HepG2 (cell line): Measurements from ENCODE around the gene SCIN. TPM values are rescaled to one million over a fixed set of nuclear protein-coding genes. Genes with fewer than 3 reads are reported as not detected.

Source experiments
- ATAC-seq: fragments of 200-7000 bp; cut with Tn5 transposase; 3 replicates; pipeline ENCODE4 v1.9.1; 2020; ENCODE audit warnings: mild to moderate bottlenecking, moderate library complexity
- BruUV-seq: library from RNA; stranded (reverse); fragments of 400-500 nt; replicated peaks from 2 replicates; lab custom pipeline; 2021; lab: Mats Ljungman, UMichigan
- CTCF ChIA-PET: fragments of 300-600 bp; formaldehyde crosslinking; extraction: SDS; loops from one replicate; lab custom pipeline; 2021; ENCODE audit warnings: low total read pairs, inconsistent platforms, low intra/inter-chr PET ratio; lab: Yijun Ruan, JAX
- POLR2A ChIA-PET: fragments of 350-600 bp; sonication (Branson Sonifier 250); formaldehyde crosslinking; loops from one replicate; lab custom pipeline; 2020; ENCODE audit warnings: antibody characterized with exemption, inconsistent platforms; lab: Yijun Ruan, JAX
- DNase-seq: peaks from one replicate; pipeline ENCODE4 v3.0.0-alpha.2; 2015; ENCODE audit warnings: low spot score
- FAIRE-seq: peaks from 3 replicates; lab custom pipeline; 2011; peaks lifted over from hg19 to GRCh38; lab: Jason Lieb, UNC
- H2AFZ ChIP-seq: one replicate; pipeline ENCODE4 v1.6.1; 2011; ENCODE audit warnings: low read length, inconsistent platforms
- H3K27ac ChIP-seq: fragments of 300-600 bp; 3 replicates; pipeline ENCODE4 v1.8.0; 2011; ENCODE audit warnings: mixed run types, mild to moderate bottlenecking, mixed read lengths, low read length, inconsistent platforms; ENCODE audit not compliant: insufficient read depth; ENCODE audit errors: extremely low read length
- H3K27me3 ChIP-seq, 2 experiments: fragments of 200-600 bp in 1 of 2; 2 replicates in 1 of 2; 3 replicates in 1 of 2; pipeline versions ENCODE4 v1.6.0 to v1.8.0; 2011; ENCODE audit warnings: low read length in 2 of 2, mild to moderate bottlenecking in 2 of 2, moderate library complexity in 2 of 2, inconsistent platforms in 1 of 2; ENCODE audit not compliant: insufficient read depth in 2 of 2, control insufficient read depth in 1 of 2
- H3K36me3 ChIP-seq, 2 experiments: fragments of 200-600 bp in 1 of 2; replicated peaks in 1 of 2; 2 replicates in 1 of 2; 3 replicates in 1 of 2; pipeline versions ENCODE4 v1.5.1 to v1.8.0; 2011; ENCODE audit warnings: low read length in 2 of 2, inconsistent platforms in 1 of 2; ENCODE audit not compliant: insufficient read depth in 2 of 2, control insufficient read depth in 1 of 2
- H3K4me1 ChIP-seq: 2 replicates; pipeline ENCODE4 v1.5.1; 2012; ENCODE audit warnings: low read length, inconsistent platforms; ENCODE audit not compliant: insufficient read depth
- H3K4me2 ChIP-seq: 2 replicates; pipeline ENCODE4 v1.6.0; 2011; ENCODE audit warnings: low read depth, low read length, inconsistent platforms
- H3K4me3 ChIP-seq, 3 experiments: fragments of 200-600 bp in 1 of 3; sonication (generic), shearing (Covaris generic) in 1 of 3; replicated peaks in 1 of 3; 2 replicates each; pipeline ENCODE4 v1.5.1; 2011 to 2016; ENCODE audit warnings: low read length in 3 of 3, inconsistent platforms in 2 of 3, low read depth in 2 of 3, mild to moderate bottlenecking in 2 of 3, control low read depth in 1 of 3, mixed read lengths in 1 of 3; ENCODE audit not compliant: insufficient read depth in 1 of 3
- H3K79me2 ChIP-seq: one replicate; pipeline ENCODE4 v1.6.1; 2011; ENCODE audit warnings: low read length, inconsistent platforms; ENCODE audit not compliant: insufficient read depth
- H3K9ac ChIP-seq: 2 replicates; pipeline ENCODE4 v1.6.0; 2011; ENCODE audit warnings: mild to moderate bottlenecking, low read depth, low read length, inconsistent platforms; ENCODE audit not compliant: insufficient read depth
- H3K9me3 ChIP-seq: 2 replicates; pipeline ENCODE4 v1.5.1; 2012; ENCODE audit warnings: mild to moderate bottlenecking, low read length
- H4K20me1 ChIP-seq: 2 replicates; pipeline ENCODE4 v1.6.0; 2011; ENCODE audit warnings: inconsistent platforms, mild to moderate bottlenecking, low read length, moderate library complexity; ENCODE audit not compliant: insufficient read depth
- AHR ChIP-seq: IDR thresholded peaks from 2 replicates; pipeline ENCODE4 v1.6.1; 2018; ENCODE audit warnings: missing genetic modification reagents, missing compliant biosample characterization
- KLF13 ChIP-seq: sonication (generic); formaldehyde crosslinking; IDR thresholded peaks from 2 replicates; pipeline ENCODE4 v1.4.0; 2020; ENCODE audit warnings: mild to moderate bottlenecking, missing genetic modification reagents
- MXI1 ChIP-seq: IDR thresholded peaks from 3 replicates; pipeline ENCODE4 v1.6.1; 2012; ENCODE audit warnings: low read depth, low read length, inconsistent platforms, borderline replicate concordance
- NFE2L2 ChIP-seq: fragments of 150-350 bp; IDR thresholded peaks from 2 replicates; pipeline ENCODE4 v1.6.1; 2014; ENCODE audit warnings: low read length
- ZNF382 ChIP-seq: sonication (generic); formaldehyde crosslinking; IDR thresholded peaks from 2 replicates; pipeline ENCODE4 v1.5.0; 2020; ENCODE audit warnings: missing genetic modification reagents, mild to moderate bottlenecking, borderline replicate concordance
- ZNF552 ChIP-seq: sonication (generic); formaldehyde crosslinking; IDR thresholded peaks from 2 replicates; pipeline ENCODE4 v1.9.0; 2022; ENCODE audit warnings: missing genetic modification reagents, mild to moderate bottlenecking, borderline replicate concordance
- ZSCAN29 ChIP-seq: sonication (generic); formaldehyde crosslinking; conservative IDR thresholded peaks from 2 replicates; pipeline ENCODE4 v1.4.0; 2020; ENCODE audit warnings: mild to moderate bottlenecking, missing genetic modification reagents
- in situ Hi-C: cut with HindIII; loops from 2 replicates; pipeline ENCODE4 v1.10.0; 2017; ENCODE audit warnings: low pct_unique_long_range_greater_than_20kb; ENCODE audit not compliant: extremely low pct_ligation_motif_present
- intact Hi-C: fragments of 100-400 bp; cut with micrococcal nuclease; formaldehyde crosslinking; loops from one replicate; pipeline ENCODE4 v1.10.0; 2022; ENCODE audit not compliant: unreplicated experiment
- polyA plus RNA-seq, 8 experiments: library from polyadenylated mRNA; depleted of rRNA in 3 of 8; stranded (reverse) in 7 of 8; unstranded in 1 of 8; fragments of >200 nt; fragmentation: Illumina TruSeq in 4 of 8; extraction: Trizol in 4 of 8; gene quantifications; 2 replicates each; pipeline versions ENCODE4 v1.2.1 to v1.2.3, GENCODE V29; 2011 to 2016; ENCODE audit warnings: low read depth in 4 of 8, missing spikeins in 1 of 8, mixed read lengths in 1 of 8; ENCODE audit not compliant: insufficient read depth in 1 of 8
- total RNA-seq, 5 experiments: library from RNA; depleted of rRNA; stranded (reverse); fragments of >200 nt; fragmentation: Illumina TruSeq; extraction: Trizol; gene quantifications; 2 replicates each; pipeline ENCODE4 v1.2.3, GENCODE V29; 2016; ENCODE audit warnings: low read depth in 1 of 5
- TF ChIP-seq, protein P1 (sequence below): IDR thresholded peaks from 2 replicates; pipeline ENCODE4 v1.6.1; 2016; ENCODE audit warnings: low read depth, control low read depth
- TF ChIP-seq, protein P2 (sequence below): sonication (generic); formaldehyde crosslinking; IDR thresholded peaks from 2 replicates; pipeline ENCODE4 v1.9.0; 2021; ENCODE audit warnings: missing genetic modification reagents, mild to moderate bottlenecking, borderline replicate concordance
- TF ChIP-seq, protein P3 (sequence below): sonication (generic); formaldehyde crosslinking; IDR thresholded peaks from 2 replicates; pipeline ENCODE4 v1.4.0; 2020; ENCODE audit warnings: low read depth, mild to moderate bottlenecking, missing genetic modification reagents

The SCIN gene
- total and polyA plus RNA-seq, 2 of the 13 experiments (the other 11 are each of a cell fraction or from before 2014, with no cell fraction given): not detected

DNA sequence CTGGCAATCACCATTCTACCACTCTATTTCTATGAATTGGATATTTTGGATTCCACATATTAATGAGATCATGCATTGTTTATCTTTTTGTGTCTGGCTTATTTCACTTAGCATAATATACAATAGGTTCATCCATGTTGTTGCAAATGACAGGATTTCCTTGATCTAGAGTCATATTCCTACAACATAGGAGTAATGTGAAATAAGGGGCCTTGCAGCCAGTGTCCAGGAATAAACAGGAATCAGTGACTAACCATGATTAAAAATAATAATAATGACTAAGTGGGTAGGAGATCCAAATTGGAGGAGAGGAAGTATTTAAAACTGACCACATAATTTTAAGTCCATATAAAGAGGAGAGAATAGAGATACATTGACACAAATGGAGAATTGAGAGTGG is 49.9 kb downstream of the SCIN start:
- no peak for FAIRE-seq
- POLR2A ChIA-PET: no interaction called here
- in situ Hi-C loops: loop anchor here (10.0 kb wide), 1 partner anchor 96 kb away; no protein-coding TSS in a partner anchor

More for the DNA sequence above, 49.9 kb downstream of the SCIN start:
- DNase-seq (no peak), ATAC-seq (no peak)
- no peaks in the 10 kb centered on the region for H3K36me3 ChIP-seq
- H3K27me3 ChIP-seq: no peaks in the 10 kb centered on the region
- no peaks in the 10 kb centered on the region for H3K79me2 ChIP-seq
- CTCF ChIA-PET: no interaction called here
- H3K9ac ChIP-seq: no peak overlapping the region
- no peaks in the 10 kb centered on the region for H4K20me1 ChIP-seq
- no peaks in the 10 kb centered on the region for H3K4me1 ChIP-seq
- BruUV-seq: no TSS peak
- no peak overlapping the region for H3K4me2 ChIP-seq
- no peak overlapping the region for H2AFZ ChIP-seq
- no peak overlapping the region for H3K27ac ChIP-seq
- no peak for TF ChIP-seq AHR
- TF ChIP-seq ZNF552 (CRISPR knock-in tag): no peak
- TF ChIP-seq ZNF382 (CRISPR knock-in tag): no peak
- TF ChIP-seq ZSCAN29: no peak
- TF ChIP-seq MXI1: no peak
- no peak for TF ChIP-seq NFE2L2
- TF ChIP-seq, protein P1, sequence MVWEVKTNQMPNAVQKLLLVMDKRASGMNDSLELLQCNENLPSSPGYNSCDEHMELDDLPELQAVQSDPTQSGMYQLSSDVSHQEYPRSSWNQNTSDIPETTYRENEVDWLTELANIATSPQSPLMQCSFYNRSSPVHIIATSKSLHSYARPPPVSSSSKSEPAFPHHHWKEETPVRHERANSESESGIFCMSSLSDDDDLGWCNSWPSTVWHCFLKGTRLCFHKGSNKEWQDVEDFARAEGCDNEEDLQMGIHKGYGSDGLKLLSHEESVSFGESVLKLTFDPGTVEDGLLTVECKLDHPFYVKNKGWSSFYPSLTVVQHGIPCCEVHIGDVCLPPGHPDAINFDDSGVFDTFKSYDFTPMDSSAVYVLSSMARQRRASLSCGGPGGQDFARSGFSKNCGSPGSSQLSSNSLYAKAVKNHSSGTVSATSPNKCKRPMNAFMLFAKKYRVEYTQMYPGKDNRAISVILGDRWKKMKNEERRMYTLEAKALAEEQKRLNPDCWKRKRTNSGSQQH (CRISPR knock-in tag): no peak
- no peak for TF ChIP-seq KLF13 (CRISPR knock-in tag)
- TF ChIP-seq, protein P2, sequence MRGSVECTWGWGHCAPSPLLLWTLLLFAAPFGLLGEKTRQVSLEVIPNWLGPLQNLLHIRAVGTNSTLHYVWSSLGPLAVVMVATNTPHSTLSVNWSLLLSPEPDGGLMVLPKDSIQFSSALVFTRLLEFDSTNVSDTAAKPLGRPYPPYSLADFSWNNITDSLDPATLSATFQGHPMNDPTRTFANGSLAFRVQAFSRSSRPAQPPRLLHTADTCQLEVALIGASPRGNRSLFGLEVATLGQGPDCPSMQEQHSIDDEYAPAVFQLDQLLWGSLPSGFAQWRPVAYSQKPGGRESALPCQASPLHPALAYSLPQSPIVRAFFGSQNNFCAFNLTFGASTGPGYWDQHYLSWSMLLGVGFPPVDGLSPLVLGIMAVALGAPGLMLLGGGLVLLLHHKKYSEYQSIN (CRISPR knock-in tag): no peak
- TF ChIP-seq, protein P3, sequence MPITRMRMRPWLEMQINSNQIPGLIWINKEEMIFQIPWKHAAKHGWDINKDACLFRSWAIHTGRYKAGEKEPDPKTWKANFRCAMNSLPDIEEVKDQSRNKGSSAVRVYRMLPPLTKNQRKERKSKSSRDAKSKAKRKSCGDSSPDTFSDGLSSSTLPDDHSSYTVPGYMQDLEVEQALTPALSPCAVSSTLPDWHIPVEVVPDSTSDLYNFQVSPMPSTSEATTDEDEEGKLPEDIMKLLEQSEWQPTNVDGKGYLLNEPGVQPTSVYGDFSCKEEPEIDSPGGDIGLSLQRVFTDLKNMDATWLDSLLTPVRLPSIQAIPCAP (CRISPR knock-in tag): no peak
- no peaks in the 10 kb centered on the region for H3K9me3 ChIP-seq
- intact Hi-C loops: loop anchor here (5.0 kb wide), 1 partner anchor 642 kb away; no protein-coding TSS in a partner anchor
- H3K4me3 ChIP-seq: no peak overlapping the region
